ENCODE measurements around the gene ECT2L.

The ECT2L gene

DNA sequence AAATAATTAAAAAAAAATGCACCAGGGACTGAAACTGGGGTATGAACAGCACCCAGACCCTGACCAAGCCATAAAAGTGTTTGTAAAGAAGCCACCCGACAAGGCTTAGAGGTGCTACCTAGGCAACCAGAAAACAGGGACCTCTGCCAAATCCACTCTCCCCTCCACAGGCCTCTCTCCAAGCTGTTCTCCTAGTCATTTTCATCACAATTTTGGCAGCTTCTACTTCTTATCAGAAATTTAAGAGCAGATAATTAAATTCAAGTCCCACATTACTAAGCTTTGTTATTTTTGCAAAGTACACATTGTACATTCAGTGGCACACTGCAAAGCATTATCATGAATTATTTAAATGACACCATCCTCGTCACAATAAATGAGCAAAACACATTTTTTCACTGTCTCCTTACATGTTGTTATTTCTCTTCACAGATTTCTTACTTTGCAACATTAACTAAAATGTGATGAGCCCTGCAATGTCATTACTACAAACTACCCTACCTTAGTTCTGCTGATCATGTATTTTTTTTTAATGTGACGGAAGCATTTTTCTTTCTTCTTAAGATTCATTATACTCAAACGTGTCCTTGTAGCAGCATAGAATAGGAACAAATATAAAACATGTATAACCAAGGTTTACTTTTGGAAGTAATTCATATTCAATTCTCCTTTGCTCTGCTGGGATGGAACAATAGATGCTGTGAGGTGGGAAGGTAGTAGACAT, 38.1 kb downstream of the ECT2L start:
- DNase-seq: no peak
- in situ Hi-C loops (cut with HindIII; ENCODE audit: low pct_ligation_motif_present, low pct_unique_long_range_greater_than_20kb, low sequenced_read_pairs): no loop called here

DNA sequence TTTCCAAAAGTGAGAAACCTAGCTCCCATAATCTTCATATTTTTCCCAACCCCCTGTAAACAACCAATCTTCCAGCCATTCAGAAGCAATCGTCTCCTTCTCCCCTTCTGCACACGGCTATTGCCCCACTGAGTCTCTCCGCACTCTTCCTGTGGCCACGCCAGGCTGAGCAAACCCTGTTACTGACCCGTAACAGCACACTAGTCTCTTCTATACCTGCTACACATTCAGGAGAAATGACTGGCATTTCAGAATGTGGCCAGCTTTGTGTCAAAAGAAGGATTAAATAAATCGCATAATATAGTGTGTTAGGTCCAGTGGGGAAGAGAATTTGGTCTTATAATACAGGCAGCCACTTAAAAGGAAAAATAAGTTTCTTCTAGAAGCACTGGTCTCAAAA, 41.4 kb downstream of the ECT2L start:
- DNase-seq: no peak
- in situ Hi-C loops (cut with HindIII; ENCODE audit: low pct_ligation_motif_present, low pct_unique_long_range_greater_than_20kb, low sequenced_read_pairs): no loop called here

DNA sequence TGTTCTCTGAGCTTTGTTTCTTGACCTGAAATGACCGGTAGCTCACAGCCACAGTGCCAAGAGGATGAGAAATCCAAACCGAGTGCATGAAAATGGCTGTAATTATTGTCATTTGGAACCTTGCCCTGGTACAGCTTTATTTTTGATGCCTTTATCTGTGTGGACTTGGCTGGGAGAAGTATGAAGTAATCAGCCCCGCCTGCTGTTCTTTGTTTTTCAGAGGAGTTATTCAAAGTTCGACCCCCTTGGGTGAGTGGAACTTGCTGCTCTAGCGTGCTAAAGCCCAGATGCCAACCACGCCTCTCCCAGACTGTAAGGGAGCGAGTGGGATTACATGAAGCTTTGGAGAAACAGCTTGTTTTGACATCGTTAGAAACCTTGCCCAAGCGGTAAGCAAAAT, 48.3 kb downstream of the ECT2L start:
- no peak for DNase-seq
- in situ Hi-C loops (cut with HindIII; ENCODE audit: low pct_ligation_motif_present, low pct_unique_long_range_greater_than_20kb, low sequenced_read_pairs): no loop called here

DNA sequence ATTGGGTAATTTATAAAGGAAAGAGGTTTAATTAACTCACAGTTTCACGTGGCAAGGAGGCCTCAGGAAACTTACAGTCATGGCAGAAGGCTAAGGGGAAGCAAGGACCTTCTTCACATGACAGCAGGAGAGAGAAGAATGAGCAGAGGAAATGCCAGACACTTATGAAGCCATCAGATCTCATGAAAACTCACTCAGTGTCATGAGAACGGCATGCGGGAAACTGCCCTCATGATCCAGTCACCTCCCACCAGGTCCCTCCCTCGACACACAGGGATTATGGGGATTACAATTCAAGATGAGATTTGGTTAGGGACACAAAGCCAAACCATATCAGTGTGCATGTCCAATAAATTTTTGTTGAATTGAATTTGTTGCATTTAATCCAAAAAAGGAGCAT, 52.0 kb downstream of the ECT2L start:
- in situ Hi-C loops (cut with HindIII; ENCODE audit: low pct_ligation_motif_present, low pct_unique_long_range_greater_than_20kb, low sequenced_read_pairs): no loop called here
- no peak for DNase-seq

DNA sequence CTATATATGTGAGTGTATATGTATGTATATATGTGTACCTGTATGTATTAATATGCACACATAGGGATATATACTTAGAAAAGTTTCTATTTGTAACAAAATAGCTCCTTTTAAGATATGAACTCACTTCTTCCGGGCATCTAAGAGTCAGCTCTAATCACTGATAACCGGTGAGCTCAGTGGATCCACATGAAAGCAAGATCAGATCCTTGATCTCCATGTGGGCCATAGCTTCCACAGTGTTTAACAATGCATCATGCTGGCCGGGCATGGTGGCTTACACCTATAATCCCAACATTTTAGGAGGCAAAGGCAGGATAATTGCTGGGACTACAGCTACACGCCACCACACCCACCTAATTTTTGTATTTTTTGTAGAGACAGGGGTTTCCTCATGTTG, 52.6 kb downstream of the ECT2L start:
- DNase-seq: no peak
- in situ Hi-C loops (cut with HindIII; ENCODE audit: low pct_ligation_motif_present, low pct_unique_long_range_greater_than_20kb, low sequenced_read_pairs): no loop called here

DNA sequence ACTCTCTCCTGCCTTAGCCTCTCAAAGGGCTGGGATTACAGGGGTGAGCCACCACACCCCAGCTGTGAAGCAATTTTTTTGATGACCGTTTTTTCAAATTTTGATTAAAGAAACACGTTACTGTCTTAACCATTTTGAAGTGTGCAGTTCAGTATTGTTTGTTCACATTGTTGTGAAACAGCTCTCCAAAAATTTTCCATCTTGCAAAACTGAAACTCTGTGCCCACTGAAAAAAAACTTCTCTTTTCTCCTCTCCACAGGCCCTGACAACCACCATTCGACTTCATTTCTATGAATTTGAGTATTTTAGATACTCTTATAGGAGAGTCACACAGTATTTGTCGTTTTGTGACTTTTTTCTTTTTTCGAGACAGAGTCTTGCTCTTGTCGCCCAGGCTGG, 53.9 kb downstream of the ECT2L start:
- DNase-seq: no peak
- in situ Hi-C loops (cut with HindIII; ENCODE audit: low pct_ligation_motif_present, low pct_unique_long_range_greater_than_20kb, low sequenced_read_pairs): no loop called here

DNA sequence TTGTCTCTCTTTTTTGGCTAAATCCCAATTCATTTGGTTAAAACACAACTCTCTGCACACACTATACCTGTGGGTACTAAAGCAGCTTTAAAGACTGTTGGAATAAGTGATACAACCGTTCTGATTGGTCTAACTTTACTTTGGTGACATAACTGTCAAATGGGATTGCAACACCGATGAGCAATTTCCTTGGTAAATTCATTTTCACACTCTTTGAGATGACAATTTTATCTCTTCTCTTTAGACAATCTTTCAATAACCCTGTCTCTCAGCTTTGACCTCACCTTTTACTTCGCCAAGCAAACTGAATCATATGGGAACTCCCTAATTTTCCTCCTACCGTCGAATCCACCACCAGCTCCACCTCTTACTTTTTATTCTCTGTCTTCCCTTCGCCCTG, 60.8 kb downstream of the ECT2L start:
- DNase-seq: no peak
- in situ Hi-C loops (cut with HindIII; ENCODE audit: low pct_ligation_motif_present, low pct_unique_long_range_greater_than_20kb, low sequenced_read_pairs): no loop called here

DNA sequence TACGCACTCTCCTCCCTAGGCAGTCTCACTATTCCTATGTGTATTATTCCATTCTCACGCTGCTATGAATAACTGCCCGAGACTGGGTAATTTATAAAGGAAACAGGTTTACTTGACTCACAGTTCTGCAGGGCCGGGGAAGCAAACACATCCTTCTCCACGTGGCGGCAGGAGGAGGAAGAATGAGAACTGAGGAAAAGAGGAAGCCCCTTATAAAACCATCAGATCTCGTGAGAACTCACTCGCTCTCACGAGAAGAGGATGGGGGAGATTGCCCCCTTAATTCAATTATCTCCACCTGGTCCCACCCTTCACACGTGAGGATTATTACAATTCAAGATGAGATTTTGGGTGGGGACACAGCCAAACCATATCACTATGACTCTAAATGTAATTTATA, 61.9 kb downstream of the ECT2L start:
- no peak for DNase-seq
- in situ Hi-C loops (cut with HindIII; ENCODE audit: low pct_ligation_motif_present, low pct_unique_long_range_greater_than_20kb, low sequenced_read_pairs): no loop called here

DNA sequence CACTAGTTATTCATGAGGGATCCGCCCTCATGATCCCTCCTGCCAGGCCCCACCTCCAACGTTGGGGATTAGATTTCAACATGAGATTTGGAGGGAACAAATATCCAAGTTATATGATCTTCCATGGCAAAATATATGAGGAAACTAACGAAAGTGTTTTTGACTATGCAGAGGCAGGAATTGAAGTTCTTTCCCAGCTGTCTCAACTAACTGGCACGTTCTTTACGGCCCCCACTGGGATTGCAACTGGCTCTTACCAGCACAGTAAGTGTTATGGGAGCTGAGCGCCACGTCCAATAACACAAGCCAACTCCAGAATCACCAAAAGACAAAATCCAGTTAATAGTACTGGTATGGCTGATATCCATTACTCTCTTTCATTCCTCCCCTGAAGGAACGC, 66.6 kb downstream of the ECT2L start:
- no peak for DNase-seq
- in situ Hi-C loops (cut with HindIII; ENCODE audit: low pct_ligation_motif_present, low pct_unique_long_range_greater_than_20kb, low sequenced_read_pairs): no loop called here

DNA sequence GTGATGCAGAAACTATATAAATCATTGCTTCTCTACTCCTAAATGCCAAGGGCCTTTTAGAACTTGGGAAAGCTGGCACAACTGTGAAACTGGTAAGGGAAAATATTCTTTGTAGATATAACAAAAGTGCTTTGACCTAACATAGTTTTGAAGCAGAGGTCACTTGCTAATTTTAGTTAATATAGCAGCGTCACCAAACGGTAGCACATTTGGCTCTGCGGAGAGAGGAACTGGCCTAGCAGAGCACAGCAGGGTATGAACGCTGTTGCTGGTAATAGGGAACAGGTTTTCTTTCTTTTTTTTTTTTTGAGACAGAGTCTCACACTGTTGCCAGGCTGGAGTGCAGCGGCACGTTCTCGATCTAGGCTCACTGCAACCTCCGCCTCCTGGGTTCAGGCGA, 67.4 kb downstream of the ECT2L start:
- no peak for DNase-seq
- in situ Hi-C loops (cut with HindIII; ENCODE audit: low pct_ligation_motif_present, low pct_unique_long_range_greater_than_20kb, low sequenced_read_pairs): no loop called here

DNA sequence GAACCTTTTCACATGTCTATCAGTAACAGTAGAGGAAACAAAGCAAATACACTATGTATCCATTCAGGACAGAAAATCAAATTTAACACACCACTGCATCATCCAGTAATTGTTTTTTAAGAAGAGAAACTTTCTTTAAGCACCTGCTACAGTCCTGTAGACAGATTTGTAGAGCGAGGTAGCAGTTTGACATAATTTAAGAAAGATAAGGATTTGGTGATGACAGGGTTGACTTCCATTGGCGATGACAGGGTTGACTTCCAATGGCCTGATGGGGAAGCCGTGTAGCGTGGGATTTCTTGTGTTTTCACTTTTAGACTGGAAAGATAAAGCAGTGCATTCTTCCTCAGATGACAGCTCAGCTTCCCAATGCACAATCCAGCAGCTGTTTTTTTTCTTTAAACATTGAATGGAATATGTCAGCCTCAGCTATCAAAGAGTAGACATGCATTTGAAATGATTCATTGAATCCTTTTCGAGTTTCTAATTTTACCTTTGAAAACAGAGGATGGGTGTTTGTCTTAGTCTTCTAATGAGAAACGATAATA, 68.5 kb downstream of the ECT2L start:
- no peak for DNase-seq
- in situ Hi-C loops (cut with HindIII; ENCODE audit: low pct_ligation_motif_present, low pct_unique_long_range_greater_than_20kb, low sequenced_read_pairs): no loop called here

DNA sequence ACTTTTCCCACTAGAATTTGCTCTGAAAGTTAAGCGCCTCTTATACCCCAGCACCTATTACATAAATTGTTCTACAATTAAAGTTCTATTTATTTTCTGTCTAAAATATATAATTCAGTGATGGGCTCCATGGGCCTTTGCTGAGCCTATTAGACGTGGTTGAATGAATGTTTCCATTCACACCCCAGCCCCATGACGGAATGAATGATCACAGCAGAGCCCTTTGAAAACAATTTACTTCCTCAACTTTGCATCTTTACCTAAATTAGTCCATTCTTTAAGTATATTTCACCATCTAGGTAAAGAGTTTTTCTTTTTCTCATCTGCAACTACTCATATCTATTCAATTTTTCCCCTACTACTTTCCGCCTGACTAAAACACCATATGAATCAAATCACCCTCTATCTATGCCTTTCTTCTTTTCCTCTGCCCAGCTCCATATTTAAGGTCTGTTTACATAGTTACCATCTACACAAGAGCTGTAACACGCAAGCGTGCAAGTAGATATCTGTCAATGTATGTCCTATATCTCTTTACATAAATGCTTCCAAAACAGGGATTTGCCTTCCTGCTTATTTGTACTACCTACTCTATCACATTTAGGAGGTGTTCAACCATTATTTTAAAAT, 69.7 kb downstream of the ECT2L start:
- in situ Hi-C loops (cut with HindIII; ENCODE audit: low pct_ligation_motif_present, low pct_unique_long_range_greater_than_20kb, low sequenced_read_pairs): no loop called here

DNA sequence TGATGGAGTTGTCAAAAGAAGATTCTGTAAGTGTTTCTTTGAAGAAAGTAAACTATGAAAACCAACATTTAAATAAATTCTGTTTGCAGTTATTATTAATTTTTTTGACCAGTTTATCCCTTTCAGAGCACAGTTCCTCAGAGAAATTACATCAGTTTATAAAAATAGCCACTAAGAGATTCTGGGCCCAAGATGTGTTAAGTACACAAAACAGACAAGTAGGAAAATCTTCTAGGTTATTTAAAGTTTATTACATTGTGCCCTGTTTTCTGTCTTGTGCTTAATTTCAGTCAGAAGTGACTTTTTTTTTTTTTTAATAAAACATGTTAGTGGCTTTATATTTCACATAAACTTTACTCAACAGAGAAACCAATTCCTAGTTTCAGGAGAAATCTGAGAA, 72.3 kb downstream of the ECT2L start:
- in situ Hi-C loops (cut with HindIII; ENCODE audit: low pct_ligation_motif_present, low pct_unique_long_range_greater_than_20kb, low sequenced_read_pairs): no loop called here

More for the DNA sequence above, 69.7 kb downstream of the ECT2L start:
- no peak for DNase-seq

DNA sequence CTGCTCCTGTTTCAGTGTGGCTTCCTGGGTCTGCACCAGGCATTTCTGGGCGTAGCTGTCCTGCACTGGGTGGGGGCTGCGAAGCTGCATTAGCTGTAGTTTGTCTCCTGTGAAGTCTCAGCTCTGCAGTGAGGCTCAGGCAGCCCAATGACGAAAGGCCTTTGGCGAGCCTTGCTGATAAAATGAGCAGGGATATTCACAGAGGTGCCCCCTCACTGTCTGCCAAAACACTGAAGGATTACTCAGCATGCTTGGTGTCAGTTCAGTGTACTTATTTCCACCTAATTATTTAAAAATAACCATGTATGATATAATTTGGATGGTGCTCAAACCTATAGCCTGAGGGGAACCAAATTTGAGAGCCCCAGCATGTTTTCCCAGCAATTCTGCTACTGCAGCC, 73.5 kb downstream of the ECT2L start:
- in situ Hi-C loops (cut with HindIII; ENCODE audit: low pct_ligation_motif_present, low pct_unique_long_range_greater_than_20kb, low sequenced_read_pairs): no loop called here
- DNase-seq: no peak

More for the DNA sequence above, 72.3 kb downstream of the ECT2L start:
- no peak for DNase-seq

DNA sequence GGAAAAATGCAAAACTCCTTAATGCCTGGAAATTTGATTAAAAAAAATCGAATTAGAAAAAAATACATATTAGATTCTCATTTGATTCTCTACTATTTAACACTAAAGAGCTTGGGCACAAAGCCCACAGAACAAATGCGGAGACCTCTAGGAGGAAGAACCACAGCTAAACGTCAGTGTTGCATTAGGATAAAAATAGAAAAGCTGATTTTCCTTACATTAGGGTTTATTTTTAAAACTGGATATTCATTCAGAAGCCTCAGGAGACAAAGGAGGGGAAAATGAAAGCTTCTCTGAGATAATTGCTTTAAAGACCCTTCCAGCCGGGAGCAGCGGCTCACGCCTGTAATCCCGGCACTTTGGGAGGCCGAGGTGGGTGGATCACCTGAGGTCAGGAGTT, 77.3 kb downstream of the ECT2L start:
- no peak for DNase-seq
- in situ Hi-C loops (cut with HindIII; ENCODE audit: low pct_ligation_motif_present, low pct_unique_long_range_greater_than_20kb, low sequenced_read_pairs): no loop called here

DNA sequence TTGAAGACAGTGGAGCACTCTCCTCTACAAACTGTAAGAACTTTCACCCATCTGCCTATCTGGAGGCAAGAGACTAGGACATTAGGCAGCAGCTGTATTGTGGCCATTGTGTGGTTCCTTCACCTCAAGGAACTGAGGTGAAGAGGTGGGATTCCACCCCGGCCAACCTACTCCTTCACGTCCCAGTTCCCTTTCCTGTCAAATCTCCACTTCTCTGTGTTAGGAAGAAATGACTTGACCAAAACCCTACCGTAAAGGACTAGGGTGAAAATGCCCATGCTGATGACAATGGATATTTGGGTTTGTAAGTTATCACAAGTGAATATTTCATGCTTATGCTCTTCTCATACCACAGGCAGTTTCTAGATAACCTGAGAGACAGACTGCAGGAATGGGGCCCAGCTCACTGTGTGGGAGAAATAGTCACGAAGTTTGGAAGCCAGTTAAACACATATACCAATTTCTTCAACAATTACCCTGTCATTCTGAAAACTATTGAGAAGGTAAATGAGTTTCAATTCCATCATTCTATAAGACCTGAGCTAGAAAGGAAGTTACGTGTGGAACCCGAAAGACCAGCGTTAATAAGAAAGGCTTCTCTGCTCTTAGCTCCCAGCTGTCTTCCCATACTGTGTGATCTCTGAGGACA, 86.6 kb downstream of the ECT2L start:
- in situ Hi-C loops (cut with HindIII; ENCODE audit: low pct_ligation_motif_present, low pct_unique_long_range_greater_than_20kb, low sequenced_read_pairs): no loop called here
- DNase-seq: no peak

DNA sequence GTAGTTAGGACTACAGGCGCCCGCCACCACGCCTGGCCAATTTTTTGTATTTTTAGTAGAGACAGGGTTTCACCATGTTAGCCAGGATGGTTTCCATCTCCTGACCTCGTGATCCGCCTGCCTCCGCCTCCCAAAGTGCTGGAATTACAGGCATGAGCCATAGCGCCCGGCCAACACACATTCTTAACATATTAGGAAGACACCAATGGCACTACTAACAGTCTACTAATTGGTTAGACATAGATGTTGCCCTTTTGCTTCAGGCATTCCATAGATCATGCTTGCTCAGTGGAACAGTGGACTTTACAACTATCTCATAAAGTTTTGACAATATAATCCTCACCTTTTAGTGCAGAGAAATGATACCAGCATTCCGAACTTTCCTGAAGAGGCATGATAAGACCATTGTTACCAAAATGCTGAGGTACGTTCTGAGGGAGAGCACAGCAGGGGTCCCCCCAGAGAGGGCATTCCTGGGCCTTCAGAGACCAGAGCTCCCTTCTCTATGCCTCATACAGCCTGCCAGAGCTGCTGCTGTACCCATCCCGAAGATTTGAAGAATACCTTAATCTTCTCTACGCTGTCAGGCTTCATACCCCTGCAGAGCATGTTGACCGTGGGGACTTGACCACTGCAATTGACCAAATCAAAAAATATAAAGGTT, 89.4 kb downstream of the ECT2L start:
- in situ Hi-C loops (cut with HindIII; ENCODE audit: low pct_ligation_motif_present, low pct_unique_long_range_greater_than_20kb, low sequenced_read_pairs): no loop called here
- no peak for DNase-seq

DNA sequence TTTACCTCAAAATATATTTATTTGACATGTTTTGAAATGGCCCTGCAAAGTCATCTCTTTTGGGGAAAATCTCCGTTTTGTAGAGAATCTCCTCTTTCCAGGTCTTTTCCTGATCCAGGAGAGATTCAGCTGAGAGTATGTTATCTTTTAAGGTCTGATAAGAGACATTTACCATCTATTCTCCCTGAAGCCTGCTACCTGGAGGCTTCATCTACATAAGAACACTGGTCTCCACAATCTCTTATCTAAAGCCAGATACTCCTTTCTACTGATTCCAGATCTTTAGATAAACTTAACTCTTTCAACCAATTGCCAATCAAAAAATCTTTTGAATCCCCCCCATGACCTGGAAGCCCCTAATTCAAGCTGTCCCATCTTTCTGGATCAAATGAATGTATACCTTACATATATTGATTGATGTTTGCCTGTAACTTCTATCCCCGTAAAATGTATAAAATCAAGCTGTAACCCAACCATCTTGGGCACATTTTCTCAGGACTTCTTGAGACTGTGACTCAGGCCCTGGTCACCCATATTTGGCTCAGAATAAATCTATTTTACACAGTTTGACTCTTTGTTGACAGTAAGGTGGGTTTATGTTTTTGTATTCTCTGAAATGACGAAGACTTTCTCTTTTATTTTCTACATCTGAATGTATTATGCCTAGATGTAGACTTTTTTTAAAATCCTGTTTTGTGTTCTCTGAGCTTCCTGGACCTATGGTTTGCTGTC, 95.5 kb downstream of the ECT2L start:
- in situ Hi-C loops (cut with HindIII; ENCODE audit: low pct_ligation_motif_present, low pct_unique_long_range_greater_than_20kb, low sequenced_read_pairs): no loop called here
- DNase-seq: no peak
